Adrenal gland (tissue), 12 donors: ENCODE data around the gene IGSF10. TPM values are rescaled to one million over a fixed set of nuclear protein-coding genes. Genes with fewer than 3 reads are reported as not detected.
A peak's percentile ranks its signal among the peaks of the same experiment; 100 is the strongest.

ENCODE experiments used
- DNase-seq, 7 donors: peaks; one replicate each; pipeline ENCODE4 v3.0.0-alpha.2; 2019 to 2020
- H3K27ac ChIP-seq, 5 donors: fragments of 200-600 bp; sonication (generic) in 4 of 5; 1 replicate in 3 of 5; 2 replicates in 2 of 5; pipeline versions ENCODE4 v1.5.1 to v1.8.0; 2016 to 2020; ENCODE audit warnings: mild to moderate bottlenecking in 1 of 5
- H3K27me3 ChIP-seq: fragments of 200-600 bp; 2 replicates; pipeline ENCODE4 v1.8.0; 2021
- H3K36me3 ChIP-seq, 2 donors: fragments of 200-600 bp; replicated peaks in 1 of 2; 1 replicate in 1 of 2; 2 replicates in 1 of 2; pipeline versions ENCODE4 v1.5.1 to v1.8.0; 2018 to 2022
- H3K4me1 ChIP-seq, 2 donors: fragments of 200-600 bp; replicated peaks in 1 of 2; 1 replicate in 1 of 2; 2 replicates in 1 of 2; pipeline versions ENCODE4 v1.5.1 to v1.8.0; 2018 to 2021
- H3K4me3 ChIP-seq, 4 donors: fragments of 200-600 bp; sonication (generic) in 3 of 4; one replicate each; pipeline ENCODE4 v1.5.1; 2016 to 2018
- H3K9me3 ChIP-seq, 3 donors: fragments of 200-600 bp; sonication (generic) in 1 of 3; replicated peaks in 1 of 3; 1 replicate in 2 of 3; 2 replicates in 1 of 3; pipeline versions ENCODE4 v1.5.1 to v1.8.0; 2016 to 2021
- POLR2A ChIP-seq, 2 donors: fragments of 450-650 bp; IDR thresholded peaks; one replicate each; pipeline ENCODE4 v1.6.1; 2017; ENCODE audit warnings: antibody characterized with exemption in 2 of 2, mild to moderate bottlenecking in 2 of 2, moderate library complexity in 1 of 2
- WGBS, 4 donors: extraction: QIAGEN DNeasy Blood & Tissue Kit in 2 of 4; methylation state at CpG; one replicate each; pipeline versions ENCODE4 v1.1.5 to v1.1.7; 2013 to 2017; 5-methylcytosine and 5-hydroxymethylcytosine counted together
- intact Hi-C, 2 donors: fragments of 100-400 bp; cut with DNase I; formaldehyde crosslinking; loops; one replicate each; pipeline versions ENCODE4 v1.14.1 to v1.15.0; 2022 to 2023
- polyA plus RNA-seq, 3 donors: library from polyadenylated mRNA; stranded (reverse); fragments of 200-250 nt in 2 of 3; fragments of 350-450 nt in 1 of 3; fragmentation: Illumina TruSeq in 1 of 3; extraction: RNeasy Lipid Tissue Mini Kit (QIAGEN cat#74804) in 1 of 3; gene quantifications; one replicate each; pipeline ENCODE4 v1.2.3, GENCODE V29; 2013 to 2014
- total RNA-seq, 9 donors: library from RNA; depleted of rRNA in 4 of 9; stranded (reverse); fragments of >200 nt in 4 of 9; fragments of 120-200 nt in 1 of 9; fragmentation: NEBNext Ultra II Directional in 1 of 9; extraction: Animal tissue kit (Norgen Biotek cat#: 25700) in 1 of 9; gene quantifications; one replicate each; pipeline versions ENCODE4 v1.1.0 to v1.2.4, GENCODE V29; 2013 to 2023
- TF ChIP-seq, protein P1 (sequence below), 6 experiments: fragments of 450-650 bp in 4 of 6; fragments of 200-600 bp in 2 of 6; sonication (generic) in 1 of 6; IDR thresholded peaks; 1 replicate in 5 of 6; 2 replicates in 1 of 6; pipeline versions ENCODE4 v1.5.1 to v1.8.0; 2016 to 2021; ENCODE audit warnings: antibody characterized with exemption in 6 of 6, mild to moderate bottlenecking in 2 of 6, moderate library complexity in 1 of 6
- donor health status: healthy with polysubstance abuse.
- donor health status: Bipolar disorder and iron deficiency.
- donor health status: DM: yes; HTN: yes; CAD: no.
- donor health status: DM: no; HTN: no; CAD: no.
- donor health status: DM: no; HTN: no; CAD: no.
- donor health status: DM: yes; HTN: yes; CAD: no.

IGSF10 gene
- total and polyA plus RNA-seq, 12 donors = 0.67 to 33.7 (median 7.6) TPM

- H3K4me3 ChIP-seq = no peak overlapping the region
- intact Hi-C loops = no loop called here
- no peaks in the 10 kb centered on the region for H3K36me3 ChIP-seq
- no peaks in the 10 kb centered on the region for H3K9me3 ChIP-seq
- 49 to 56% (median 52%) methylated on average over 9 of the region's 9 CpGs for WGBS, 4 donors
- no peaks in the 10 kb centered on the region for H3K27me3 ChIP-seq
- no peaks in the 10 kb centered on the region for H3K4me1 ChIP-seq
- no peak overlapping the region for H3K27ac ChIP-seq
- peak; percentile 35 to 68 (median 60) for DNase-seq
- no peak for TF ChIP-seq POLR2A (IDR thresholded peaks at IDR 0.05)
- TF ChIP-seq, protein P1, sequence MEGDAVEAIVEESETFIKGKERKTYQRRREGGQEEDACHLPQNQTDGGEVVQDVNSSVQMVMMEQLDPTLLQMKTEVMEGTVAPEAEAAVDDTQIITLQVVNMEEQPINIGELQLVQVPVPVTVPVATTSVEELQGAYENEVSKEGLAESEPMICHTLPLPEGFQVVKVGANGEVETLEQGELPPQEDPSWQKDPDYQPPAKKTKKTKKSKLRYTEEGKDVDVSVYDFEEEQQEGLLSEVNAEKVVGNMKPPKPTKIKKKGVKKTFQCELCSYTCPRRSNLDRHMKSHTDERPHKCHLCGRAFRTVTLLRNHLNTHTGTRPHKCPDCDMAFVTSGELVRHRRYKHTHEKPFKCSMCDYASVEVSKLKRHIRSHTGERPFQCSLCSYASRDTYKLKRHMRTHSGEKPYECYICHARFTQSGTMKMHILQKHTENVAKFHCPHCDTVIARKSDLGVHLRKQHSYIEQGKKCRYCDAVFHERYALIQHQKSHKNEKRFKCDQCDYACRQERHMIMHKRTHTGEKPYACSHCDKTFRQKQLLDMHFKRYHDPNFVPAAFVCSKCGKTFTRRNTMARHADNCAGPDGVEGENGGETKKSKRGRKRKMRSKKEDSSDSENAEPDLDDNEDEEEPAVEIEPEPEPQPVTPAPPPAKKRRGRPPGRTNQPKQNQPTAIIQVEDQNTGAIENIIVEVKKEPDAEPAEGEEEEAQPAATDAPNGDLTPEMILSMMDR (IDR thresholded peaks at IDR 0.05) = peak; percentile 63 to 89 (median 76)
These were observed 7.5 kb upstream of the IGSF10 start for GRCh38 chr3:151468284-151468917.

DNA sequence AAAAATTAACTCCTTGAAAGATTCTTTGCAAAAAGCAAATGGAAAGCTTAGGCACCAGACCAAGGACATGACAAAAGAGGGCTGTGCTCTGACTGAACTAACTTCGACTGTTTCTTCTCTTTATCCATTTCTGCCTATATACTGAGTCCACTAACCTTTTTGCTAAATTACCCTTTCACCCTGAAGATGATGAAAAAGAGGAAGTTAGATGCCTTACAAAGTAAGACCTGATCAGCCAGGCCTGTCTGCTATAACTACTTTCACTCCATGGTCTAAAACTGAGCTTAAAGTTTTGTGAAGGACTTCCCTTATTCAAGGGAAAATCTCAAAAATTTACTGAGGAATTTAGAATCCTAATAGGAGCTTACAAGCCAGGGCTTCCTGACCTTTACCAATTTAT is 6.2 kb upstream of the IGSF10 start:
- intact Hi-C loops = no loop called here
- Histone ChIP-seq H3K4me1 (no peaks in the 10 kb centered on the region), H3K4me3 (no peak overlapping the region), H3K9me3 (no peaks in the 10 kb centered on the region), H3K27ac (no peak overlapping the region), H3K36me3 (no peaks in the 10 kb centered on the region), H3K27me3 (no peaks in the 10 kb centered on the region)
- WGBS, 4 donors = 73 to 91% (median 82%) methylated on average over 1 of the region's 1 CpG
- DNase-seq = no peak
- no peak for TF ChIP-seq POLR2A (IDR thresholded peaks at IDR 0.05)
- TF ChIP-seq, protein P1 (IDR thresholded peaks at IDR 0.05) = no peak

GRCh38 chr3:151462991-151463390 is 2.1 kb upstream of the IGSF10 start:
- no peak for DNase-seq
- H3K27ac ChIP-seq = no peak overlapping the region
- H3K9me3 ChIP-seq = no peaks in the 10 kb centered on the region
- no peaks in the 10 kb centered on the region for H3K27me3 ChIP-seq
- H3K4me1 ChIP-seq = peaks cover 0 to 13% of the 10 kb centered on the region in 2 donors
- no peak overlapping the region for H3K4me3 ChIP-seq
- no peaks in the 10 kb centered on the region for H3K36me3 ChIP-seq
- WGBS, 4 donors = 45 to 56% (median 53%) methylated on average over 1 of the region's 1 CpG
- intact Hi-C loops = no loop called here
- TF ChIP-seq, protein P1 (IDR thresholded peaks at IDR 0.05) = no peak
- TF ChIP-seq POLR2A (IDR thresholded peaks at IDR 0.05) = no peak

GRCh38 chr3:151462278-151462780 is 1.5 kb upstream of the IGSF10 start:
- intact Hi-C loops = no loop called here
- no peak overlapping the region for H3K4me3 ChIP-seq
- DNase-seq = no peak
- no peaks in the 10 kb centered on the region for H3K9me3 ChIP-seq
- peaks cover 0 to 13% of the 10 kb centered on the region in 2 donors for H3K4me1 ChIP-seq
- TF ChIP-seq, protein P1 (IDR thresholded peaks at IDR 0.05) = no peak
- no peak for TF ChIP-seq POLR2A (IDR thresholded peaks at IDR 0.05)
- H3K27ac ChIP-seq = no peak overlapping the region
- H3K27me3 ChIP-seq = no peaks in the 10 kb centered on the region
- 89 to 92% (median 91%) methylated on average over 6 of the region's 6 CpGs for WGBS, 4 donors
- H3K36me3 ChIP-seq = no peaks in the 10 kb centered on the region
